Activated gamma-delta T cell (primary cell): ENCODE measurements around the gene MAGI2.

Experiments
- DNase-seq: peaks from one replicate; lab custom pipeline; 2025; lab: John Stamatoyannopoulos, UW

The MAGI2 gene

GRCh38 chr7:79302293-79302692, 151.2 kb downstream of the MAGI2 start:
- DNase-seq = no peak

DNA sequence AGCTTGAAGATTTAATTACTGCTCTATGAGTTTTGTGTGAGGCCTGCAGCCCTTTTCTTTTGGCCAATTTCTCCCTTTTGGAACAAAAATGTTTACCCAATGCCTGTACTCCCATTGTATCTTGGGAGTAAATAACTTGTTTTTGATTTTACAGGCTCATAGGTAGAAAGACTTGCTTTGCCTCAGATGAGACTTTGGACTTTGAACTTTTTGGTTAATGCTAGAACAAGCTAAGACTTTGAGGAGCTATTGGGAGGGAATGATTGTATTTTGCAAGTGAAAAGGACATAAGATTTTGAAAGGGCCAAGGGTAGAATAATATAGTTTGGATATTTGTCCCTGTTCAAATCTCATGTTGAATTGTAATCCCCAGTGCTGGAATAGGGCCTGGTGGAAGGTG, 152.0 kb downstream of the MAGI2 start:
- DNase-seq = no peak

GRCh38 chr7:79300573-79300972, 152.9 kb downstream of the MAGI2 start:
- no peak for DNase-seq

DNA sequence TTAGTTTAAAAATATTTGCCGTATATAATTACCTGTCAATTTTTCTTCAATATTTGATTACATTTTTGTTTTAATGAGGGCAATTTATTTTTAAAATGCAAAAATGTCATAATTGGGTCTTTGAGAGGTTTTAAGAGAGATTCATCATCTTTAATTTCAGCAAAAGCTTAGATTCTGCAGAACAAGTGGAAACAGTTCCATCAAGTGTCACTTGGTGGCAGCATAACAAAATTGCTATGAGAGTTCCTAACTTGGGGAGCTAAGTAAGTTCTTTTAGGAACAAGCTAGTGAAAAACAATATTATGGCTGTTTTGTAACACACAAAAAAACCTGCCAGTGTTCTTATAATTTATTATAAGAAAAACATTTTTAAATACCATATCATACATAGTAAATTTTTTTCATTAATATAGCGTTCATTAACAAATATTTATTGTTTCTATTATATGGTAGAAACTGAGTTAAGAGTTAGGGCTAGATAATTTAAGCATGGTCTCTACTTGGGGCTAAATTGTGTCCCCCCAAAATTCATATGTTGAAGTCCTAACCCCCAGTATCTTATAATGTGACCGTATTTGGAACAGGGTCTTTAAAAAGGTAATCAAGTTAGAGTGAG, 155.2 kb downstream of the MAGI2 start:
- DNase-seq = no peak

DNA sequence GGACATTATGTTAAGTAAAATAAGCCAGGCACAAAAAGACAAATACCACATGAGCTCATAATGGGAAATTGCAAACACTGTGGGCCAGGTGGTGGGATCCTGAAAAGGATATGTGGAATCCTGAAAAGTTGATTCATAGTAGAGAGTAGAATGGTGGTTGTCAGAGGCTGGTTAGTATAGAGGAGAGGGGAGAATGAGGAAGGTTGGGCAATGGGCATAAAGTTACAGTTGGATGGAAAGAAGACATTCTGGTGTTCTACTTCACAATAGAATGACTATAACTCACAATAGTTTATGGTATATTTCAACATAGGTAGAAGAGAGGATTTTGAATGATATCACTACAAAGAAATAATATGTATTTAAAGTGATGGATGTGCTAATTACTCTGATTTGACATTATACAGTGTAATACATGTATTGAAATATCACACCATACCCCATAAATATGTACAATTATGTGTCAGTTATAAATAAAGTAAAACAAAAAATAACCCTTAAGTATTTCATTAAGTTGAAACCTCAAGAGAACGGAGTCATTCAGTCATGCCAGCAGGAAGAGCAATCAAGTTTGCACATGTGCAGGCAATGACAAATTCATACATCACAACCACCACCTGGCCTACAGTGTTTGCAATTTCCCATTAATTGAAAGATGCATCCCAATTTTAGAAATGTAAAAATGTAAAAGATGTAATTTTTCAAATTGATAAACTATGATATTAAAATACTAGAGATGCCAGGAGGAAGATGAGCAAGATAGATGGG, 156.7 kb downstream of the MAGI2 start:
- no peak for DNase-seq

DNA sequence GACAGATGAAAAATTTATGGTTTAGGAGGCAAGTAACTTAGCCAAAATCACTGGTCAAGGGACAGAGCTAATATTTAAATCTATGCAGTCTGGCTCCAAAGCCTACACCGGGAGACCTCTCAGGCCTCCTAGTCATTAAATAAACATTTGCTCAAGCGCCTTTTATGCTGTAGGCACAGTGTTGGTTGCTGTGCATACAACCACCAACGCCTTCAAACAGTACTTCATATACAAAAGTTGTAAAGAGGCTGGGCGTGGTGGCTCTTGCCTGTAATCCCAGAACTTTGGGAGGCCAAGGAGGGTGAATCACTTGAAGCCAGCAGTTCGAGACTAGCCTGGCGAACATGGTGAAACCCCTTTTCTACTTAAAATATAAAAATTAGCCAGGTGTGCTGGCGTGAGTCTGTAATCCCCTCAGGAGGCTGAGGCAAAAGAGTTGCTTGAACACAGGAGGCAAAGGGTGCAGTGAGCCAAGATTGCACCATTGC, 159.8 kb downstream of the MAGI2 start:
- DNase-seq = no peak

GRCh38 chr7:79292834-79293233, 160.6 kb downstream of the MAGI2 start:
- DNase-seq = no peak

DNA sequence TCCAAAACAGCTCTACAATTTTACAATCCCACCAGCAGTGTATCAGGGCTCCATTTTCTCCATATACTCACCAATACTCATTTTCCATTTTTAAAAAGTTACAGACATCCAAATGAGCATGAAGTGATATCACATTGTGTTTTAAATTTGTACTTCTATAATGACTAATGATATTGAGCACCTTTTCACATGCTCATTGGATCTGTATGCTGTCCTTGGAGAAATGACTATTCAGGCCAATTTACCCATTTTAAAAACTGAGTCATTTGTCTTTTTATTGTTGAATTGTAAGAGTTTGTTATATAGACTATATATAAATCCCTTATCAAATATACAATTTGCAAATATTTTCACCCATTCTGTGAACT, 162.0 kb downstream of the MAGI2 start:
- DNase-seq = no peak

- DNase-seq = no peak
These were observed 162.5 kb downstream of the MAGI2 start for GRCh38 chr7:79290841-79291497.

DNA sequence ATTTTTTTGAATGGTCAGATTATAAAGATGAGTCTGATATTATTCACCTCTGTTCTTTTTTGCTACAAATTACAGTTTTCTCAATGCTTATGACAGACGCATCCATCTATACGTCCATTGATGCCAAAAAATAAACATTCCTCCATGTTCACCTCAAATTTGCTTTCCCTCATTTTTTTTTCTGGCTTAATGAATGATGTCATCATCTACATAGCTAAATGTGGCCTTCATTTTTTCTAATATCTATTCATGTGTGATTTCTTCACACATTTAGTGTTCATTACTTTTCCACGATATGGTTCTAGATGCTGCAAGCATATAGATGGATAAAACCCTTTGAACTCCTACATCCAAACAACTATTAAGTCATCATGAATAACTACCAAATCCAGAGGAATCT, 163.1 kb downstream of the MAGI2 start:
- no peak for DNase-seq

- DNase-seq = no peak
These were observed 164.8 kb downstream of the MAGI2 start for GRCh38 chr7:79288655-79289054.

DNA sequence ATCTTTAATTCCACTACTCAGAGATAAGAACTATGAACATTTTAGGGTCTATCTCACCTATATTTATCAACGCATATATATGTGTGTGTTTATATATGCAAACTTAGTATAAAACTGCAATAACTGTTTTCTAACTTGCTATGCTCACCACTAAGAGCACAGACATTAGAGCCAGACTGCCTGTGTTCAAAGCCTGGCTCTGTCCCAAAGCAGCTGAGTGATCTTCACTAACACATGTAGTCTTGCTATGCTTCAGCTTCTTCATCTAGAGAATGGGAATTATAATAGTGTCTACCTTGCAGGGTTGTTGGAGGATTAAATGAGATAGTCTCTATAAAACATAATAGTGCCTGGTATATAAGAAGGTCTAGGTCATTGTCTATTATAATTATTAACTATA, 165.5 kb downstream of the MAGI2 start:
- DNase-seq = no peak

GRCh38 chr7:79286181-79286580, 167.3 kb downstream of the MAGI2 start:
- no peak for DNase-seq

GRCh38 chr7:79285756-79286155, 167.7 kb downstream of the MAGI2 start:
- DNase-seq = no peak

GRCh38 chr7:79284211-79284610, 169.3 kb downstream of the MAGI2 start:
- DNase-seq = no peak

DNA sequence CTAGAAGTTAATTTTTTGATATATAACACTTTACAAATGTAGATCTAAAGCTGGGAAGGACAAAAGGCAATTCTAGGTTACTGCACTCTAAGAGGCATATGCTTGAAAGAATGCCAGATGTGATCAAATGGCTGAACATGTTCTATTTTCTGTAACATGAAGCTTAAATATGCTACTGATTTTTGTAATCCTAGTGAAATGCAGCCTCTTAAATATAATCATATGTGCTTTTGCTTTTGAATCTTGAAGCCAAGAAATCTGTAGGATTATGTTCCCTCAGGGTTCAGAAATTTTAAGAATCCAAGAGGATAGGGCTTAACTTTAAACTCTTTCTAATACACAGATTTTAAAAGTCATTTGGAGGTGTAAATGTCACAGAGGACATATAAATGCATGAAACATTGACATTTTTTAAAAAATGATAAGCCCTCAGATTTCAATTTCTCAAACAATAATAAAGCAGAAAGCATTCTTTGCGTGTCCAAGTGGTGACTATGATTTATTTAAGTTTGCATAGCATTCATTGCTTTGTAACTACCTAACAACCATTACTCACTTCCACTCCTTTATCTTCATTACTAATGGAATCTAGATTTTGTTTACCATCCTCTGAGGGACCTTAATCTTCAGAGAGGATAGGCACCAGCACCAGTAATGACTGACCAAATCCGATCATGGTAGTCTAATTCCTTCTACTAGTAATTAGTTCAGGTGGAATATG, 170.4 kb downstream of the MAGI2 start:
- no peak for DNase-seq

GRCh38 chr7:79282070-79282694, 171.3 kb downstream of the MAGI2 start:
- no peak for DNase-seq

- DNase-seq = no peak
These were observed 172.0 kb downstream of the MAGI2 start for GRCh38 chr7:79281426-79281825.

DNA sequence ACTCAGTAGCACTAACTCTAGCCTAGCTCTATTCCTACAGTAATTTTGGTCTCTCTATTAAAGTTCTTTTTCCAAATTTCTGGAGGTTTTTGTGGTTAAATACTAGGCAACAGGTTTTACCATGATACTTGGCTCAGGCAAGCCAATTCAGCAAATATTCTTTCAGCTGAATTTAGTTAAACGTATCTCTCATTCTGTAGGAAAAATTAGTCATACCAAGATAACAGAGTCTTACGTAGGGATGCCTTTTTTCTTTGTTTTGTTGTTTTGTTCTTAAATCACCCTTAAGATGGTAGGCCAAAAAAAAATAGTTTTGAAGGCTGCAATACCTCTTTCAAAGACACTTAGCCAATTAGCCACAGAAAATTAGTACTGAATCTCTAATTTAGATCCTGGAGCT, 180.5 kb downstream of the MAGI2 start:
- DNase-seq = no peak

GRCh38 chr7:79272066-79272669, 181.3 kb downstream of the MAGI2 start:
- DNase-seq = no peak

- DNase-seq = no peak
These were observed 184.7 kb downstream of the MAGI2 start for GRCh38 chr7:79268730-79269129.

GRCh38 chr7:79258826-79259225, 194.6 kb downstream of the MAGI2 start:
- DNase-seq = no peak
